MM.1S (cell line): ENCODE data around the gene GFI1B.

Experiments
- DNase-seq: peaks from one replicate; pipeline ENCODE4 v3.0.0-alpha.2; 2015
- H2AFZ ChIP-seq: fragments of 300-600 bp; sonication (generic); 2 replicates; pipeline ENCODE4 v1.6.0; 2016; ENCODE audit warnings: antibody characterized with exemption, low read length
- H3F3A ChIP-seq: fragments of 300-600 bp; sonication (generic); 2 replicates; pipeline ENCODE4 v1.6.1; 2016; ENCODE audit warnings: mild to moderate bottlenecking, antibody characterized with exemption, low read length, moderate library complexity, mixed read lengths; ENCODE audit not compliant: insufficient read depth
- H3K27ac ChIP-seq: fragments of 300-600 bp; sonication (generic); 2 replicates; pipeline ENCODE4 v1.5.1; 2016; ENCODE audit warnings: mild to moderate bottlenecking, low read length
- H3K27me3 ChIP-seq: fragments of 300-600 bp; sonication (generic); replicated peaks from 2 replicates; pipeline ENCODE4 v1.6.0; 2016; ENCODE audit warnings: low read length; ENCODE audit not compliant: insufficient read depth
- H3K36me3 ChIP-seq: fragments of 300-600 bp; sonication (generic); replicated peaks from 2 replicates; pipeline ENCODE4 v1.6.1; 2016; ENCODE audit warnings: mild to moderate bottlenecking, low read length, mixed read lengths; ENCODE audit not compliant: insufficient read depth
- H3K4me1 ChIP-seq: fragments of 300-600 bp; sonication (generic); 2 replicates; pipeline ENCODE4 v1.6.1; 2016; ENCODE audit warnings: low read length, mixed read lengths
- H3K4me2 ChIP-seq: fragments of 300-600 bp; sonication (generic); 2 replicates; pipeline ENCODE4 v1.6.0; 2016; ENCODE audit warnings: low read depth, low read length
- H3K4me3 ChIP-seq: fragments of 300-600 bp; sonication (generic); 2 replicates; pipeline ENCODE4 v1.5.1; 2016; ENCODE audit warnings: low read length, mixed read lengths
- H3K79me2 ChIP-seq: fragments of 300-600 bp; sonication (generic); 2 replicates; pipeline ENCODE4 v1.6.1; 2016; ENCODE audit warnings: mixed run types, low read length, mixed read lengths
- H3K9ac ChIP-seq: fragments of 300-600 bp; sonication (generic); 2 replicates; pipeline ENCODE4 v1.6.1; 2016; ENCODE audit warnings: low read length, mixed read lengths
- H3K9me2 ChIP-seq: fragments of 300-600 bp; sonication (generic); replicated peaks from 2 replicates; pipeline ENCODE4 v1.6.1; 2016; ENCODE audit warnings: mild to moderate bottlenecking, low read length, mixed read lengths; ENCODE audit not compliant: insufficient read depth
- H3K9me3 ChIP-seq: fragments of 300-600 bp; sonication (generic); replicated peaks from 2 replicates; pipeline ENCODE4 v1.6.1; 2016; ENCODE audit warnings: mild to moderate bottlenecking, low read length, mixed read lengths; ENCODE audit not compliant: insufficient read depth
- H4K20me1 ChIP-seq: fragments of 300-600 bp; sonication (generic); 2 replicates; pipeline ENCODE4 v1.6.1; 2016; ENCODE audit warnings: mild to moderate bottlenecking, low read length, moderate library complexity, mixed read lengths; ENCODE audit not compliant: insufficient read depth
- CTCF ChIP-seq: fragments of 300-600 bp; sonication (generic); IDR thresholded peaks from 2 replicates; pipeline ENCODE4 v1.5.1; 2016; ENCODE audit warnings: antibody characterized with exemption, low read length, mixed read lengths
- EZH2 ChIP-seq: fragments of 300-600 bp; sonication (generic); optimal IDR thresholded peaks from 2 replicates; pipeline ENCODE3; 2017; ENCODE audit warnings: low read depth, mild to moderate bottlenecking, antibody characterized with exemption, low read length, mixed read lengths
- EZH2phosphoT487 ChIP-seq: fragments of 300-600 bp; sonication (generic); IDR thresholded peaks from 2 replicates; pipeline ENCODE4 v1.6.1; 2018; ENCODE audit warnings: antibody characterized with exemption, low read length

Gene GFI1B

GRCh38 chr9:133032171-133032570 lies 53.7 kb downstream of the GFI1B start:
- no peaks in the 10 kb centered on the region for H3K27me3 ChIP-seq
- DNase-seq, result no peak
- no peaks in the 10 kb centered on the region for H3F3A ChIP-seq
- TF ChIP-seq EZH2 (no peak), EZH2phosphoT487 (no peak), CTCF (no peak)
- H3K4me2 ChIP-seq, result peak overlapping the region; percentile 78; the same call in 1 of the 2 replicates
- H3K4me3 ChIP-seq, result no peak overlapping the region
- no peaks in the 10 kb centered on the region for H3K9me3 ChIP-seq
- H3K36me3 ChIP-seq, result no peaks in the 10 kb centered on the region
- no peak overlapping the region for H3K27ac ChIP-seq
- H3K9ac ChIP-seq, result no peak overlapping the region
- no peaks in the 10 kb centered on the region for H3K9me2 ChIP-seq
- H3K4me1 ChIP-seq, result peaks cover 7% of the 10 kb centered on the region
- H3K79me2 ChIP-seq, result peaks cover 70% of the 10 kb centered on the region
- H2AFZ ChIP-seq, result no peak overlapping the region
- no peaks in the 10 kb centered on the region for H4K20me1 ChIP-seq

DNA sequence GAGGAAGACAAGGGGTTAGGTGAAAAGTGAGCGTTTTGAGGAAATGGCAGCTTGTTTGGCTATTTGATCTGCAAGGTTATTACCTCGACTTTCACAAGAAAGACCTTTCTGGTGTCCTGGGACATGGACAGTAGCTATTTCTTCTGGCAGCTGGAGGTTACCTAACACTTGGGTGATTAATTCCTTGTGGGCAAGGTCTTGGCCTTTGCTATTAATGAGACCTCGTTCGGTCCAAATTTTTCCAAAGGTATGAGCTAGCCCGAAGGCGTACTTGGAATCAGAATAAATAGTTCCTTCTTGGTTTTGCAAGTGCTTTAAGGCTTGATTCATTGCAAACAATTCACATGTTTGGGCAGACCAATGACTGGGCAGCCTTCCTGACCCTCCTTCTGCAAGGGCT lies 57.2 kb downstream of the GFI1B start:
- Histone ChIP-seq H3K4me3 (no peak overlapping the region), H4K20me1 (peaks cover 6% of the 10 kb centered on the region; the same call in 1 of the 2 replicates), H3K9me2 (no peaks in the 10 kb centered on the region), H3K27ac (no peak overlapping the region), H3K79me2 (peaks cover 96% of the 10 kb centered on the region), H3K36me3 (no peaks in the 10 kb centered on the region), H3K27me3 (no peaks in the 10 kb centered on the region), H2AFZ (no peak overlapping the region), H3K9ac (no peak overlapping the region), H3F3A (no peaks in the 10 kb centered on the region), H3K9me3 (no peaks in the 10 kb centered on the region), H3K4me1 (peaks cover 4% of the 10 kb centered on the region; the same call in 1 of the 2 replicates), H3K4me2 (no peak overlapping the region)
- no peak for DNase-seq
- TF ChIP-seq EZH2phosphoT487 (no peak), CTCF (no peak), EZH2 (no peak)

GRCh38 chr9:133037775-133038515 lies 59.5 kb downstream of the GFI1B start:
- Histone ChIP-seq H3K27ac (no peak overlapping the region), H3K9me3 (no peaks in the 10 kb centered on the region), H3K4me3 (no peak overlapping the region), H3F3A (no peaks in the 10 kb centered on the region), H3K4me2 (no peak overlapping the region), H3K27me3 (no peaks in the 10 kb centered on the region), H2AFZ (no peak overlapping the region), H3K9me2 (no peaks in the 10 kb centered on the region), H3K36me3 (no peaks in the 10 kb centered on the region; the same call in 1 of the 2 replicates), H3K9ac (no peak overlapping the region), H3K4me1 (no peaks in the 10 kb centered on the region), H3K79me2 (peaks cover 80% of the 10 kb centered on the region), H4K20me1 (peaks cover 6% of the 10 kb centered on the region; the same call in 1 of the 2 replicates)
- DNase-seq, result no peak
- no peak for TF ChIP-seq EZH2phosphoT487
- TF ChIP-seq CTCF, result no peak
